Thyroid gland (tissue), 4 donors: ENCODE data around the gene NXN.

Source experiments
- POLR2A ChIP-seq, 2 donors: fragments of 450-650 bp; IDR thresholded peaks; one replicate each; pipeline ENCODE4 v1.6.1; 2017; ENCODE audit warnings: antibody characterized with exemption in 2 of 2, mild to moderate bottlenecking in 2 of 2, moderate library complexity in 1 of 2
- TF ChIP-seq, protein P1 (sequence below), 6 experiments: fragments of 200-600 bp in 3 of 6; fragments of 450-650 bp in 3 of 6; sonication (generic) in 3 of 6; IDR thresholded peaks; one replicate each; pipeline ENCODE4 v1.5.1; 2016 to 2019; ENCODE audit warnings: antibody characterized with exemption in 6 of 6, mild to moderate bottlenecking in 2 of 6, inconsistent platforms in 1 of 6, moderate library complexity in 1 of 6

DNA sequence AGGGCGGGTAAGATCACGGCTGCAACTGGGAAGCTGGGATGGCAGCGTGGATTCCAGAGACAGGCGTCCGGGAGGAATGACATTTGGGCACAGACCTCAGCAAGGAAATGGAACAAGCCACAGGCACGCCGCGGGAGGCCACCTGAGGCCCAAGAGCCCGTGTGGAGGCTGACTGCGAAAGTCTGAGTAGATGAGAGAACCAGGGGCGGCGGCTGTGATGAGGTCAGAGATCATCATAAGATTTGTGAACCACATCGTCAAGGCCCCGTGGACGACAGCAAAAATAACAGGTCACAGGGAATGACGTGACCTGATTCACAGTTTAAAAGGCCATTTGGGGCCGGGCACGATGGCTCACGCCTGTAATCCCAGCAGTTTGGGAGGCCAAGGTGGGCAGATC is 149.2 kb downstream of the NXN start:
- TF ChIP-seq POLR2A (IDR thresholded peaks at IDR 0.05), result no peak
- TF ChIP-seq, protein P1, sequence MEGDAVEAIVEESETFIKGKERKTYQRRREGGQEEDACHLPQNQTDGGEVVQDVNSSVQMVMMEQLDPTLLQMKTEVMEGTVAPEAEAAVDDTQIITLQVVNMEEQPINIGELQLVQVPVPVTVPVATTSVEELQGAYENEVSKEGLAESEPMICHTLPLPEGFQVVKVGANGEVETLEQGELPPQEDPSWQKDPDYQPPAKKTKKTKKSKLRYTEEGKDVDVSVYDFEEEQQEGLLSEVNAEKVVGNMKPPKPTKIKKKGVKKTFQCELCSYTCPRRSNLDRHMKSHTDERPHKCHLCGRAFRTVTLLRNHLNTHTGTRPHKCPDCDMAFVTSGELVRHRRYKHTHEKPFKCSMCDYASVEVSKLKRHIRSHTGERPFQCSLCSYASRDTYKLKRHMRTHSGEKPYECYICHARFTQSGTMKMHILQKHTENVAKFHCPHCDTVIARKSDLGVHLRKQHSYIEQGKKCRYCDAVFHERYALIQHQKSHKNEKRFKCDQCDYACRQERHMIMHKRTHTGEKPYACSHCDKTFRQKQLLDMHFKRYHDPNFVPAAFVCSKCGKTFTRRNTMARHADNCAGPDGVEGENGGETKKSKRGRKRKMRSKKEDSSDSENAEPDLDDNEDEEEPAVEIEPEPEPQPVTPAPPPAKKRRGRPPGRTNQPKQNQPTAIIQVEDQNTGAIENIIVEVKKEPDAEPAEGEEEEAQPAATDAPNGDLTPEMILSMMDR (IDR thresholded peaks at IDR 0.05), result no peak
